Adrenal gland (tissue), 5 donors: Measurements from ENCODE around the gene MBP.

Source experiments
- POLR2A ChIP-seq, 2 donors: fragments of 450-650 bp; IDR thresholded peaks; one replicate each; pipeline ENCODE4 v1.6.1; 2017; ENCODE audit warnings: antibody characterized with exemption in 2 of 2, mild to moderate bottlenecking in 2 of 2, moderate library complexity in 1 of 2
- TF ChIP-seq, protein P1 (sequence below), 6 experiments: fragments of 450-650 bp in 4 of 6; fragments of 200-600 bp in 2 of 6; sonication (generic) in 1 of 6; IDR thresholded peaks; 1 replicate in 5 of 6; 2 replicates in 1 of 6; pipeline versions ENCODE4 v1.5.1 to v1.8.0; 2016 to 2021; ENCODE audit warnings: antibody characterized with exemption in 6 of 6, mild to moderate bottlenecking in 2 of 6, moderate library complexity in 1 of 6
- donor health status: DM: no; HTN: no; CAD: no.

DNA sequence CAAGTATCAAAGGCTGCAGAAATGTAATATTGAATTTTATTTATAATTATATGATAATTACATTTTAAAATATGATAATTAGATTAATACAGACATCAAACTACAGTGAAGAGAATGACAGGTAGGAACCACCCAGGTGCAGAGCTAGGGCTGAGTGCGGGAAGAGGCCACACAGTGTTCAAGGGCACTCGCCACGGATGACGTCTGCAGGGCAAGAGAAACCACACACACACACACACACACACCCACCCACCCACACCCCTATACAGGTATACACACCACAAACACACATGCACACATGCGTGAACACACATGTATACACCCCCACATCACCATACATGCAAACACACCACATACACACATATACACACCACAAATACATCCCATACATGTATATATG, 41.2 kb downstream of the MBP start:
- no peak for TF ChIP-seq POLR2A (IDR thresholded peaks at IDR 0.05)
- TF ChIP-seq, protein P1, sequence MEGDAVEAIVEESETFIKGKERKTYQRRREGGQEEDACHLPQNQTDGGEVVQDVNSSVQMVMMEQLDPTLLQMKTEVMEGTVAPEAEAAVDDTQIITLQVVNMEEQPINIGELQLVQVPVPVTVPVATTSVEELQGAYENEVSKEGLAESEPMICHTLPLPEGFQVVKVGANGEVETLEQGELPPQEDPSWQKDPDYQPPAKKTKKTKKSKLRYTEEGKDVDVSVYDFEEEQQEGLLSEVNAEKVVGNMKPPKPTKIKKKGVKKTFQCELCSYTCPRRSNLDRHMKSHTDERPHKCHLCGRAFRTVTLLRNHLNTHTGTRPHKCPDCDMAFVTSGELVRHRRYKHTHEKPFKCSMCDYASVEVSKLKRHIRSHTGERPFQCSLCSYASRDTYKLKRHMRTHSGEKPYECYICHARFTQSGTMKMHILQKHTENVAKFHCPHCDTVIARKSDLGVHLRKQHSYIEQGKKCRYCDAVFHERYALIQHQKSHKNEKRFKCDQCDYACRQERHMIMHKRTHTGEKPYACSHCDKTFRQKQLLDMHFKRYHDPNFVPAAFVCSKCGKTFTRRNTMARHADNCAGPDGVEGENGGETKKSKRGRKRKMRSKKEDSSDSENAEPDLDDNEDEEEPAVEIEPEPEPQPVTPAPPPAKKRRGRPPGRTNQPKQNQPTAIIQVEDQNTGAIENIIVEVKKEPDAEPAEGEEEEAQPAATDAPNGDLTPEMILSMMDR (IDR thresholded peaks at IDR 0.05): no peak
